Liver (tissue), 9 donors: ENCODE results near the gene CFAP61. TPM values are rescaled to one million over a fixed set of nuclear protein-coding genes. Genes with fewer than 3 reads are reported as not detected.

Source experiments
- DNase-seq: peaks from one replicate; pipeline ENCODE4 v3.0.0-alpha.2; 2017; ENCODE audit warnings: low spot score
- H3K27ac ChIP-seq, 2 donors: one replicate each; pipeline ENCODE4 v1.7.0; 2013; ENCODE audit warnings: inconsistent platforms in 2 of 2, low read length in 2 of 2, control low read depth in 1 of 2, low read depth in 1 of 2, mild to moderate bottlenecking in 1 of 2
- H3K27me3 ChIP-seq, 4 donors: one replicate each; pipeline versions ENCODE4 v1.6.1 to v1.7.0; 2013; ENCODE audit warnings: low read length in 3 of 4, inconsistent platforms in 1 of 4, mild to moderate bottlenecking in 1 of 4, moderate library complexity in 1 of 4; ENCODE audit not compliant: control insufficient read depth in 4 of 4, insufficient read depth in 4 of 4
- H3K36me3 ChIP-seq, 4 donors: one replicate each; pipeline versions ENCODE4 v1.6.1 to v1.7.0; 2013; ENCODE audit warnings: low read length in 3 of 4, mild to moderate bottlenecking in 3 of 4, low read depth in 1 of 4, moderate library complexity in 1 of 4; ENCODE audit not compliant: control insufficient read depth in 4 of 4, insufficient read depth in 3 of 4
- H3K4me1 ChIP-seq, 4 donors: one replicate each; pipeline versions ENCODE4 v1.6.1 to v1.7.0; 2013; ENCODE audit warnings: low read length in 3 of 4, mild to moderate bottlenecking in 3 of 4, moderate library complexity in 1 of 4; ENCODE audit not compliant: control insufficient read depth in 4 of 4, insufficient read depth in 4 of 4
- H3K4me3 ChIP-seq, 3 donors: one replicate each; pipeline versions ENCODE4 v1.6.1 to v1.7.0; 2013; ENCODE audit warnings: low read length in 3 of 3, control low read depth in 1 of 3, low read depth in 1 of 3, mild to moderate bottlenecking in 1 of 3
- H3K9ac ChIP-seq, 2 donors: one replicate each; pipeline ENCODE4 v1.7.0; 2013; ENCODE audit warnings: low read length in 2 of 2, mild to moderate bottlenecking in 2 of 2, moderate library complexity in 2 of 2, control low read depth in 1 of 2, low read depth in 1 of 2
- H3K9me3 ChIP-seq, 4 donors: one replicate each; pipeline versions ENCODE4 v1.6.1 to v1.7.0; 2013; ENCODE audit warnings: low read length in 3 of 4; ENCODE audit not compliant: control insufficient read depth in 4 of 4
- EGR1 ChIP-seq, 2 donors: IDR thresholded peaks; 2 replicates each; pipeline ENCODE4 v1.6.1; 2016 to 2018; ENCODE audit warnings: antibody characterized with exemption in 2 of 2, low read depth in 2 of 2
- FOXA1 ChIP-seq: IDR thresholded peaks from 2 replicates; pipeline ENCODE4 v1.6.1; 2016; ENCODE audit warnings: antibody characterized with exemption
- FOXA2 ChIP-seq: IDR thresholded peaks from 2 replicates; pipeline ENCODE4 v1.6.1; 2016; ENCODE audit warnings: antibody characterized with exemption
- GABPA ChIP-seq, 2 donors: IDR thresholded peaks in 1 of 2; conservative IDR thresholded peaks in 1 of 2; 2 replicates each; pipeline ENCODE4 v1.6.1; 2016; ENCODE audit warnings: antibody characterized with exemption in 2 of 2, mild to moderate bottlenecking in 1 of 2, moderate library complexity in 1 of 2
- HNF4A ChIP-seq, 2 donors: conservative IDR thresholded peaks; 2 replicates each; pipeline ENCODE4 v1.6.1; 2016; ENCODE audit warnings: antibody characterized with exemption in 2 of 2, mild to moderate bottlenecking in 2 of 2
- HNF4G ChIP-seq: IDR thresholded peaks from 2 replicates; pipeline ENCODE4 v1.6.1; 2016; ENCODE audit warnings: antibody characterized with exemption
- JUND ChIP-seq, 2 donors: IDR thresholded peaks; 2 replicates each; pipeline ENCODE4 v1.6.1; 2016; ENCODE audit warnings: antibody characterized with exemption in 2 of 2
- NR2F2 ChIP-seq: IDR thresholded peaks from 2 replicates; pipeline ENCODE4 v1.6.1; 2016; ENCODE audit warnings: antibody characterized with exemption
- RAD21 ChIP-seq, 2 donors: IDR thresholded peaks; 2 replicates each; pipeline ENCODE4 v1.6.1; 2016; ENCODE audit warnings: antibody characterized with exemption in 2 of 2, mild to moderate bottlenecking in 2 of 2
- RXRA ChIP-seq, 2 donors: IDR thresholded peaks; 2 replicates each; pipeline ENCODE4 v1.6.1; 2017 to 2018; ENCODE audit warnings: antibody characterized with exemption in 2 of 2, mild to moderate bottlenecking in 1 of 2
- SP1 ChIP-seq: IDR thresholded peaks from 2 replicates; pipeline ENCODE4 v1.6.1; 2018; ENCODE audit warnings: antibody characterized with exemption, mild to moderate bottlenecking
- TAF1 ChIP-seq: conservative IDR thresholded peaks from 2 replicates; pipeline ENCODE4 v1.6.1; 2016; ENCODE audit warnings: antibody characterized with exemption, mild to moderate bottlenecking
- YY1 ChIP-seq: IDR thresholded peaks from 2 replicates; pipeline ENCODE4 v1.6.1; 2016; ENCODE audit warnings: antibody characterized with exemption, mild to moderate bottlenecking
- polyA plus RNA-seq, 2 donors: library from polyadenylated mRNA; stranded (reverse) in 1 of 2; unstranded in 1 of 2; fragments of 200-250 nt in 1 of 2; fragments of >200 nt in 1 of 2; fragmentation: Nextera tagmentation in 1 of 2; extraction: Ambion mirVana in 1 of 2; gene quantifications; one replicate each; pipeline versions ENCODE4 v1.2.1 to v1.2.3, GENCODE V29; 2013 to 2015
- total RNA-seq, 2 donors: library from RNA; depleted of rRNA; stranded (reverse); fragments of >200 nt; gene quantifications; one replicate each; pipeline ENCODE4 v1.2.3, GENCODE V29; 2014
- TF ChIP-seq, protein P1 (sequence below): fragments of 150-350 bp; IDR thresholded peaks from 2 replicates; pipeline ENCODE4 v1.5.1; 2017; ENCODE audit warnings: improper control_type of control experiment, low read depth, low read length; ENCODE audit not compliant: missing input control
- TF ChIP-seq, protein P2 (sequence below): IDR thresholded peaks from 2 replicates; pipeline ENCODE4 v1.6.1; 2016; ENCODE audit warnings: antibody characterized with exemption
- TF ChIP-seq, protein P3 (sequence below): IDR thresholded peaks from 2 replicates; pipeline ENCODE4 v1.6.1; 2016; ENCODE audit warnings: antibody characterized with exemption
- TF ChIP-seq, protein P4 (sequence below): IDR thresholded peaks from 2 replicates; pipeline ENCODE4 v1.6.1; 2016; ENCODE audit warnings: antibody characterized with exemption
- donor health status: healthy.
- donor health status: healthy.
- donor health status: healthy.
- donor health status: healthy.
- donor health status: healthy.

The CFAP61 gene
- total and polyA plus RNA-seq, 4 donors, result 0.05 TPM; not detected in 3

- TF ChIP-seq JUND (IDR thresholded peaks at IDR 0.05) (no peak), YY1 (no peak), SP1 (no peak), RAD21 (IDR thresholded peaks at IDR 0.05) (no peak), FOXA2 (no peak)
These were observed 44.1 kb downstream of the CFAP61 start (continued) for GRCh38 chr20:20096421-20096820.

DNA sequence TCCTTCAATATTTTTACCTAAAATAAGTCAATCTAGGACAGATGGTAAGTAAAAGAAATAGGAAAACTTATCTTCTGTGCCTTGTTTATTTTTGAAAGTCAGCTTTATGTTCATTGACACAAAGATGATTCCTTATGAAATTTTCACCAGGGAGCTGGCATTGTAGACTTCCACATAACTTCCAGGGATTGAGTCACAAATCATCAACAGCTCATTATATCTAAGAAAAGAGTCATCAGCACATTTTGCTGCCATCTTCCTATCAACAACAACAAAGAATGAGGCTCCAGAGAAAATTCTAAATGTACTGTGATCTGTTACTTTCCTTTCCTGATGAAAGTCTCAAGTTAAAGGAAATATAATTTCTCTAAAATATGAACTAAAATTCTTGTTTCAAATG lies 48.5 kb downstream of the CFAP61 start:
- no peaks in the 10 kb centered on the region for H3K9me3 ChIP-seq
- no peak overlapping the region for H3K27ac ChIP-seq
- H3K36me3 ChIP-seq, result no peaks in the 10 kb centered on the region
- H3K4me3 ChIP-seq, result no peak overlapping the region
- H3K9ac ChIP-seq, result no peak overlapping the region
- peaks cover 0 to 5% (median 0%) of the 10 kb centered on the region in 4 donors for H3K27me3 ChIP-seq
- no peak for DNase-seq
- no peaks in the 10 kb centered on the region for H3K4me1 ChIP-seq
- TF ChIP-seq HNF4G (no peak), EGR1 (IDR thresholded peaks at IDR 0.05; ENCODE audit: low read depth in 2 of 2) (no peak), HNF4A (conservative IDR thresholded peaks at IDR 0.05) (no peak), RXRA (IDR thresholded peaks at IDR 0.05) (no peak), RAD21 (IDR thresholded peaks at IDR 0.05) (no peak), SP1 (no peak), GABPA (IDR thresholded peaks at IDR 0.05 in 1 of 2, conservative IDR thresholded peaks at IDR 0.05 in 1 of 2) (no peak), JUND (IDR thresholded peaks at IDR 0.05) (no peak), TAF1 (no peak), FOXA2 (no peak), YY1 (no peak)
- TF ChIP-seq, protein P1, sequence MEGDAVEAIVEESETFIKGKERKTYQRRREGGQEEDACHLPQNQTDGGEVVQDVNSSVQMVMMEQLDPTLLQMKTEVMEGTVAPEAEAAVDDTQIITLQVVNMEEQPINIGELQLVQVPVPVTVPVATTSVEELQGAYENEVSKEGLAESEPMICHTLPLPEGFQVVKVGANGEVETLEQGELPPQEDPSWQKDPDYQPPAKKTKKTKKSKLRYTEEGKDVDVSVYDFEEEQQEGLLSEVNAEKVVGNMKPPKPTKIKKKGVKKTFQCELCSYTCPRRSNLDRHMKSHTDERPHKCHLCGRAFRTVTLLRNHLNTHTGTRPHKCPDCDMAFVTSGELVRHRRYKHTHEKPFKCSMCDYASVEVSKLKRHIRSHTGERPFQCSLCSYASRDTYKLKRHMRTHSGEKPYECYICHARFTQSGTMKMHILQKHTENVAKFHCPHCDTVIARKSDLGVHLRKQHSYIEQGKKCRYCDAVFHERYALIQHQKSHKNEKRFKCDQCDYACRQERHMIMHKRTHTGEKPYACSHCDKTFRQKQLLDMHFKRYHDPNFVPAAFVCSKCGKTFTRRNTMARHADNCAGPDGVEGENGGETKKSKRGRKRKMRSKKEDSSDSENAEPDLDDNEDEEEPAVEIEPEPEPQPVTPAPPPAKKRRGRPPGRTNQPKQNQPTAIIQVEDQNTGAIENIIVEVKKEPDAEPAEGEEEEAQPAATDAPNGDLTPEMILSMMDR, result no peak
- TF ChIP-seq, protein P2, sequence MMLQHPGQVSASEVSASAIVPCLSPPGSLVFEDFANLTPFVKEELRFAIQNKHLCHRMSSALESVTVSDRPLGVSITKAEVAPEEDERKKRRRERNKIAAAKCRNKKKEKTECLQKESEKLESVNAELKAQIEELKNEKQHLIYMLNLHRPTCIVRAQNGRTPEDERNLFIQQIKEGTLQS, result no peak
- TF ChIP-seq, protein P3, sequence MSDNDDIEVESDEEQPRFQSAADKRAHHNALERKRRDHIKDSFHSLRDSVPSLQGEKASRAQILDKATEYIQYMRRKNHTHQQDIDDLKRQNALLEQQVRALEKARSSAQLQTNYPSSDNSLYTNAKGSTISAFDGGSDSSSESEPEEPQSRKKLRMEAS, result no peak

DNA sequence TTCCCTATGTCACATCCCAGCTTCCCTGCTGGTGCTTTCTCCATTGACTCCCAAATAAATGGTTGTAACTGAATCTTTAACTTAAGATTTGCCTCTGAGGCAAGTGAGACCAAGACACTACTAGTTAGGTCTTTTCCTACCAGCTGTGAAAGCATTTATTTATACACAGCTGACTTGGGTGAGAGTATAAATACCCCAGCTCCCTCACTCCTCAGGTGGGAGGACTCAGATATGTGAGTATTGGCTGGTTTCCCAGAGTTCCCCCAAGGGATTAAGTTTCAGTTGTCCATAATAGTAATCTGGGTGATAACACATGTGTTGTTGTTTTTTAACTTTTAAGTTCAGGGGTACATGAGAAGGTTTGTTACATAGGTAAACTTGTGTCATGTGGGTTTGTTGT lies 49.8 kb downstream of the CFAP61 start:
- no peaks in the 10 kb centered on the region for H3K4me1 ChIP-seq
- no peak overlapping the region for H3K4me3 ChIP-seq
- DNase-seq, result no peak
- no peak overlapping the region for H3K27ac ChIP-seq
- TF ChIP-seq EGR1 (IDR thresholded peaks at IDR 0.05; ENCODE audit: low read depth in 2 of 2), result no peak
- no peaks in the 10 kb centered on the region for H3K36me3 ChIP-seq
- H3K9ac ChIP-seq, result no peak overlapping the region
- peaks cover 0 to 5% (median 0%) of the 10 kb centered on the region in 4 donors for H3K27me3 ChIP-seq
- no peaks in the 10 kb centered on the region for H3K9me3 ChIP-seq

- Histone ChIP-seq H3K4me1 (no peaks in the 10 kb centered on the region), H3K36me3 (no peaks in the 10 kb centered on the region), H3K9me3 (no peaks in the 10 kb centered on the region), H3K27ac (no peak overlapping the region), H3K4me3 (no peak overlapping the region), H3K27me3 (peaks cover 0 to 2% (median 0%) of the 10 kb centered on the region in 4 donors), H3K9ac (no peak overlapping the region)
- no peak for DNase-seq
- TF ChIP-seq GABPA (IDR thresholded peaks at IDR 0.05 in 1 of 2, conservative IDR thresholded peaks at IDR 0.05 in 1 of 2) (no peak), YY1 (no peak), TAF1 (no peak), SP1 (no peak), HNF4G (no peak), FOXA2 (no peak), JUND (IDR thresholded peaks at IDR 0.05) (no peak), RAD21 (IDR thresholded peaks at IDR 0.05) (no peak), FOXA1 (no peak), NR2F2 (no peak)
- TF ChIP-seq, protein P4, sequence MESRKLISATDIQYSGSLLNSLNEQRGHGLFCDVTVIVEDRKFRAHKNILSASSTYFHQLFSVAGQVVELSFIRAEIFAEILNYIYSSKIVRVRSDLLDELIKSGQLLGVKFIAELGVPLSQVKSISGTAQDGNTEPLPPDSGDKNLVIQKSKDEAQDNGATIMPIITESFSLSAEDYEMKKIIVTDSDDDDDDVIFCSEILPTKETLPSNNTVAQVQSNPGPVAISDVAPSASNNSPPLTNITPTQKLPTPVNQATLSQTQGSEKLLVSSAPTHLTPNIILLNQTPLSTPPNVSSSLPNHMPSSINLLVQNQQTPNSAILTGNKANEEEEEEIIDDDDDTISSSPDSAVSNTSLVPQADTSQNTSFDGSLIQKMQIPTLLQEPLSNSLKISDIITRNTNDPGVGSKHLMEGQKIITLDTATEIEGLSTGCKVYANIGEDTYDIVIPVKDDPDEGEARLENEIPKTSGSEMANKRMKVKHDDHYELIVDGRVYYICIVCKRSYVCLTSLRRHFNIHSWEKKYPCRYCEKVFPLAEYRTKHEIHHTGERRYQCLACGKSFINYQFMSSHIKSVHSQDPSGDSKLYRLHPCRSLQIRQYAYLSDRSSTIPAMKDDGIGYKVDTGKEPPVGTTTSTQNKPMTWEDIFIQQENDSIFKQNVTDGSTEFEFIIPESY, result no peak
- TF ChIP-seq, protein P1, result no peak
These were observed 50.5 kb downstream of the CFAP61 start for GRCh38 chr20:20102716-20103258.
